Kidney epithelial cell (primary cell): ENCODE data around the gene RBMS1. TPM values are rescaled to one million over a fixed set of nuclear protein-coding genes. Genes with fewer than 3 reads are reported as not detected.

Experiments
- DNase-seq: peaks from one replicate; pipeline ENCODE4 v3.0.0-alpha.2; 2010; ENCODE audit warnings: low read depth
- H3K27me3 ChIP-seq: 2 replicates; pipeline ENCODE4 v1.6.0; 2011; ENCODE audit warnings: low read length; ENCODE audit not compliant: control insufficient read depth, insufficient read depth
- H3K36me3 ChIP-seq: 2 replicates; pipeline ENCODE4 v1.5.1; 2011; ENCODE audit warnings: low read length; ENCODE audit not compliant: control insufficient read depth, insufficient read depth
- H3K4me3 ChIP-seq: 2 replicates; pipeline ENCODE4 v1.5.1; 2011; ENCODE audit warnings: low read depth, mild to moderate bottlenecking, control low read depth, low read length
- CTCF ChIP-seq: IDR thresholded peaks from 2 replicates; pipeline ENCODE4 v1.5.1; 2011; ENCODE audit warnings: mild to moderate bottlenecking, moderate library complexity, low read length, control low read depth, inconsistent platforms; ENCODE audit not compliant: insufficient read depth, poor library complexity, severe bottlenecking
- total RNA-seq: library from RNA; depleted of rRNA; stranded (reverse); fragments of >200 nt; gene quantifications from 2 replicates; pipeline ENCODE4 v1.2.3, GENCODE V29; 2015

RBMS1 gene
- total RNA-seq, 1 donor from 2014 or later: 52.5 TPM

- H3K27me3 ChIP-seq: no peaks in the 10 kb centered on the region
- H3K36me3 ChIP-seq: no peaks in the 10 kb centered on the region
- TF ChIP-seq CTCF: no peak
- no peak overlapping the region for H3K4me3 ChIP-seq
- DNase-seq: no peak
Measured at GRCh38 chr2:160459538-160460332, 33.9 kb downstream of the RBMS1 start.

GRCh38 chr2:160458718-160459453 lies 34.7 kb downstream of the RBMS1 start:
- TF ChIP-seq CTCF: no peak
- H3K27me3 ChIP-seq: no peaks in the 10 kb centered on the region
- no peaks in the 10 kb centered on the region for H3K36me3 ChIP-seq
- no peak overlapping the region for H3K4me3 ChIP-seq
- no peak for DNase-seq

GRCh38 chr2:160457588-160457987 lies 36.0 kb downstream of the RBMS1 start:
- Histone ChIP-seq H3K27me3 (no peaks in the 10 kb centered on the region), H3K36me3 (no peaks in the 10 kb centered on the region), H3K4me3 (no peak overlapping the region)
- no peak for TF ChIP-seq CTCF
- no peak for DNase-seq

GRCh38 chr2:160454070-160454797 lies 39.4 kb downstream of the RBMS1 start:
- Histone ChIP-seq H3K36me3 (no peaks in the 10 kb centered on the region), H3K27me3 (no peaks in the 10 kb centered on the region), H3K4me3 (no peak overlapping the region)
- no peak for DNase-seq
- TF ChIP-seq CTCF: no peak

GRCh38 chr2:160453111-160453820 lies 40.3 kb downstream of the RBMS1 start:
- DNase-seq: no peak
- Histone ChIP-seq H3K4me3 (no peak overlapping the region), H3K27me3 (no peaks in the 10 kb centered on the region), H3K36me3 (no peaks in the 10 kb centered on the region)
- no peak for TF ChIP-seq CTCF
